ENCODE data around the gene YPEL5. TPM values are rescaled to one million over a fixed set of nuclear protein-coding genes. Genes with fewer than 3 reads are reported as not detected.

YPEL5 gene
- total RNA-seq, 1 donor from 2014 or later = 93.3 TPM

DNA sequence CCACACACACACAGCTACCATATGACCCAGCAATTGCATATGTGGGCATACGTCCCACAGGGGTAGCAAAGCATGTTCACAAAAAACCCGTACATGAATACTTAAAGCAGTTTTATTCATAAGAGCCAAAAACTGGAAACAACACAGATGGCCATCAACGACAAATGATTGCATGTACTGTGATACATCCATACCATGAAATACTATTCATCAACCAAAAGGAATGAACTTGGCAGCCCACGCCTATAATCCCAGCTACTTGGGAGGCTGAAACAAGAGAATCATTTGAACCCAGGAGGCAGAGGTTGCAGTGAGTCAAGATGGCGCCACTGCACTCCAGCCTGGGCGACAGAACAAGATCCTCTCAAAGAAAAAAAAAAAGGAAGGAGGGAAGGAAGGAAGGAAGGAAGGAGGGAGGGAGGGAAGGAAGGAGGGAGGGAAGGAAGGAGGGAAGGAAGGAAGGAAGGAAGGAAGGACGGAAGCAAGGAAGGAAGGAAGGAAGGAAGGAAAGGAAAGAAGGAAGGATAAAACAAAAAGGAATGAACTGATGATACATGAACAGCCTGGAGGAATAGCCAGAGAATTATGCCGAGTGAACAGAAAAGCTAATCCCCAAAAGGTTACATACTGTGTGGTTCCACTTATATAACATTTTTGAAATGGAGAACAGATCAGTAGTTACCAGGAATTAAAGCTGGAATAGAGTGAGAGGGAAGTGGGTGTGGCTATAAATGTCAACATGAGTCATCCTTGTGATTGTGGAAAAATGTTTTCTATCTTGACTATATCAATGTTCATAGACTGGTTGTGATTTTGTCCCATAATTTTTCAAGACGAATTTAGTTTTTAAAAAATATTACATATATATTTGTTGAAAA, 19.6 kb upstream of the YPEL5 start:
- Mint-ChIP-seq H3K9me3 (ENCODE audit: low read depth) (peaks cover 6% of the 10 kb centered on the region), H3K4me1 (ENCODE audit: low read depth) (peaks cover 3% of the 10 kb centered on the region), H3K4me3 (ENCODE audit: unreplicated experiment) (no peak overlapping the region), H3K36me3 (ENCODE audit: low read depth) (peaks cover 4% of the 10 kb centered on the region), H3K27me3 (ENCODE audit: low read depth) (peaks cover 26% of the 10 kb centered on the region), H3K27ac (ENCODE audit: unreplicated experiment) (no peak overlapping the region)
- no peak for DNase-seq (ENCODE audit: low spot score)
- TF ChIP-seq, protein P1, sequence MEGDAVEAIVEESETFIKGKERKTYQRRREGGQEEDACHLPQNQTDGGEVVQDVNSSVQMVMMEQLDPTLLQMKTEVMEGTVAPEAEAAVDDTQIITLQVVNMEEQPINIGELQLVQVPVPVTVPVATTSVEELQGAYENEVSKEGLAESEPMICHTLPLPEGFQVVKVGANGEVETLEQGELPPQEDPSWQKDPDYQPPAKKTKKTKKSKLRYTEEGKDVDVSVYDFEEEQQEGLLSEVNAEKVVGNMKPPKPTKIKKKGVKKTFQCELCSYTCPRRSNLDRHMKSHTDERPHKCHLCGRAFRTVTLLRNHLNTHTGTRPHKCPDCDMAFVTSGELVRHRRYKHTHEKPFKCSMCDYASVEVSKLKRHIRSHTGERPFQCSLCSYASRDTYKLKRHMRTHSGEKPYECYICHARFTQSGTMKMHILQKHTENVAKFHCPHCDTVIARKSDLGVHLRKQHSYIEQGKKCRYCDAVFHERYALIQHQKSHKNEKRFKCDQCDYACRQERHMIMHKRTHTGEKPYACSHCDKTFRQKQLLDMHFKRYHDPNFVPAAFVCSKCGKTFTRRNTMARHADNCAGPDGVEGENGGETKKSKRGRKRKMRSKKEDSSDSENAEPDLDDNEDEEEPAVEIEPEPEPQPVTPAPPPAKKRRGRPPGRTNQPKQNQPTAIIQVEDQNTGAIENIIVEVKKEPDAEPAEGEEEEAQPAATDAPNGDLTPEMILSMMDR (IDR thresholded peaks at IDR 0.05) = no peak

DNA sequence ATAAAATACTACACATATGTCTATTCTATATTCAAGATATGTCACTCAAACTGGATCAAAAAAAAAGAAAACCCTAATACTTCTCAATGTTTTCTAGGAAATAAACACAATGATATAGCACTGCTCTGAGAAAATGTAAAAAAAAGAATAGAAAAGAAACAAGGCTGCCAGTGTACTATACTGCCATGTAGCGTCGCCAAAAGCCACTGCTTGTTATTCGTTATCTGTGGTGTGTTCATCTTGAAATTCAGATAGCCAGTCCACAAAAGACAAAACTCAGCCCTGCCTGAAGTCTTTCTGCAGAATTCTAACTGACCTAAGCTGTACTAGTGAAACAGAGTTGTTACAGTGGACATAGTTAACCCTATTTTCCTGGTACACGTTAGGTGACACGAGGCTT, 12.2 kb upstream of the YPEL5 start:
- TF ChIP-seq, protein P1 (IDR thresholded peaks at IDR 0.05) = no peak
- H3K27ac Mint-ChIP-seq (ENCODE audit: unreplicated experiment) = no peak overlapping the region
- peaks cover 26% of the 10 kb centered on the region for H3K27me3 Mint-ChIP-seq (ENCODE audit: low read depth)
- H3K4me3 Mint-ChIP-seq (ENCODE audit: unreplicated experiment) = no peak overlapping the region
- no peaks in the 10 kb centered on the region for H3K36me3 Mint-ChIP-seq (ENCODE audit: low read depth)
- DNase-seq (ENCODE audit: low spot score) = no peak
- H3K9me3 Mint-ChIP-seq (ENCODE audit: low read depth) = no peaks in the 10 kb centered on the region
- no peaks in the 10 kb centered on the region for H3K4me1 Mint-ChIP-seq (ENCODE audit: low read depth)

DNA sequence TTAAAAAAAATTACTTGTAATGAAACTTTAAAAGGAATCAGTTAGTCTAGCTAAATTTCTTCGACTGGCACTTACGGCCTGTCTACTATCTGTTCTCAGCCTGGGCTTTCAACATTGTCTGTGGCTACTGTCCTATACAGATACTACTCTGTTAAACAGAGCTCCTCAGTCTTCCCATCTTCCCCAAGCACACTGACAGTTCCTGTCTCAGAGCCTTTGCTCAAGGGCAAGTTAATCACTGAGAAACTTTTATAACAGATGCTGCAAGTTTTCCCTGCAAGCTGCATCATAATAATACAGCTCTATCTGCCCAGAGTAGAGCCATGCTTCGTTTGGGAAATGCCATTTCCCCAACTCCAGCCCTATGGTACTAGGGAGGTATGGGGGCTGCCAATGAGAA, 11.3 kb upstream of the YPEL5 start:
- Mint-ChIP-seq H3K9me3 (ENCODE audit: low read depth) (no peaks in the 10 kb centered on the region), H3K27me3 (ENCODE audit: low read depth) (peaks cover 26% of the 10 kb centered on the region), H3K27ac (ENCODE audit: unreplicated experiment) (no peak overlapping the region), H3K4me1 (ENCODE audit: low read depth) (no peaks in the 10 kb centered on the region), H3K4me3 (ENCODE audit: unreplicated experiment) (no peak overlapping the region), H3K36me3 (ENCODE audit: low read depth) (no peaks in the 10 kb centered on the region)
- no peak for DNase-seq (ENCODE audit: low spot score)
- TF ChIP-seq, protein P1 (IDR thresholded peaks at IDR 0.05) = no peak

DNA sequence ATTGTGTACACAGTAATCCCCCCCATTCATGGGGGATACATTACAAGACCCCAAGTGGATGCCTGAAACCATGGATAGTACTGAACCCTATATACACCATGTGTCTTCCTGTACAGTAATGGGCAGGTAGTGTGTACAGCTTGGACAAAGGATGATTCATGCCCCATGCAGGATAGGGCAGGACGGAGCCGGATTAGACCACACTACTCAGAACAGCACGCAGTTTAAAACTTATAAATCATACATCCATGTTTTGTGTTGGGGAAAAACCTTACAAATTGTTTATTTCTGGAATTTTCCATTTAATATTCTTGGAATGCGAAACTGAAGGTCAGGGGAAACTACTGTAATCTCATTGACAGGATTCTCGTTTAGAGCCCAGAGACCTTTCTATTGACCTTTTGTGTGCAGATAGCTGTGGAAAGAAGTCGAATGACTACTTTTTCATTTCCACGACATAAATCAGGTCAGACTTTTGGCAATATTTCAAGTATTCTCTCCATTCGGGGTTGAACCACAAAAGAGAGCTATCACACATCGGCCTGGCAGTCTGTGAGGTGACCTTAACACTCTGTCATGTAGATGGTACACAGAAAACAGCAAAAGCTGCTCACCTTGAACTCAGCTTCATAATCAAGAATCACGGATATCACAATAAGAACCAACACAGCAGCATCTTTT, 9.9 kb upstream of the YPEL5 start:
- TF ChIP-seq, protein P1 (IDR thresholded peaks at IDR 0.05) = no peak
- H3K4me1 Mint-ChIP-seq (ENCODE audit: low read depth) = no peaks in the 10 kb centered on the region
- H3K9me3 Mint-ChIP-seq (ENCODE audit: low read depth) = no peaks in the 10 kb centered on the region
- peaks cover 33% of the 10 kb centered on the region for H3K27me3 Mint-ChIP-seq (ENCODE audit: low read depth)
- DNase-seq (ENCODE audit: low spot score) = no peak
- H3K4me3 Mint-ChIP-seq (ENCODE audit: unreplicated experiment) = no peak overlapping the region
- H3K36me3 Mint-ChIP-seq (ENCODE audit: low read depth) = no peaks in the 10 kb centered on the region
- H3K27ac Mint-ChIP-seq (ENCODE audit: unreplicated experiment) = no peak overlapping the region

DNA sequence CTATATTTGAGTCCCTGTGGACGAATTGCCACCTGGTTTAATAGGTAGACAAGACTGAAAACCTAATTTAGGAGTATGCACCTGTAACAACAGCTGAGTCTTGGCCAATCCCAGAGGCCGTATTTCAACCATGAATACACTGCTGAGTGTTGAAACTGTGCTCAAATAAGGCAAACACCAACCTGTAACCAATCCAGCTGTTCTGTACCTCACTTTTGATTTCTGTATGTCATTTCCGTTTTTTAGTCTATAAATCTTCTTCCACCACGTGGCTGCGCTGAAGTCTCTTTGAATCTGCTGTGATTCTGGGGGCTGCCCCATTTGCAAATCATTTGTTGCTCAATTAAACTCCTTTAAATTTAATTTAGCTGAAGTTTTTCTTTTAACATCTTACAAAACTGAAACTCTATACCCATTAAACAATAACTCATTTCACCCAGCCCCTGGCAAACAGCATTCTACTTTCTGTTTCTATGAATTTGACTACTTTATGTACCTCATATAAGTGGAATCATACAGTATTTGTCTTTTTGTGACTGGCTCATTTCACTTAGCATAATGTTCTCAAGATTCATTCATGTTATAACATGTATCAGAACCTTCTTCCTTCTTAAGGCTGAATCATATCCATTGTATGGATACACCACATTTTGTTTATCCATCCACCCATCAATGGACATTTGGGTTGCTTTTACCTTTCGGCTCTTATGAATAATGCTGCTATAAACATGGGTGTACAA, 7.5 kb upstream of the YPEL5 start:
- H3K4me3 Mint-ChIP-seq (ENCODE audit: unreplicated experiment) = no peak overlapping the region
- H3K27me3 Mint-ChIP-seq (ENCODE audit: low read depth) = peaks cover 26% of the 10 kb centered on the region
- no peaks in the 10 kb centered on the region for H3K36me3 Mint-ChIP-seq (ENCODE audit: low read depth)
- no peaks in the 10 kb centered on the region for H3K4me1 Mint-ChIP-seq (ENCODE audit: low read depth)
- H3K27ac Mint-ChIP-seq (ENCODE audit: unreplicated experiment) = no peak overlapping the region
- TF ChIP-seq, protein P1 (IDR thresholded peaks at IDR 0.05) = no peak
- no peaks in the 10 kb centered on the region for H3K9me3 Mint-ChIP-seq (ENCODE audit: low read depth)
- no peak for DNase-seq (ENCODE audit: low spot score)

Measured in chondrocyte (in vitro differentiated cells).